Stimulated activated memory B cell treated with anti-CD40 and anti-IgM and Interleukin-4, amounts not matched to agents 10 μg/mL and 1 μg/mL and 100 μg/mL, for 72 hours (primary cell): ENCODE measurements around the gene SMYD3.

ENCODE experiments used
- ATAC-seq: fragments of 150-1000 bp; cut with Tn5 transposase; 2 replicates; pipeline ENCODE4 v1.10.0; 2021
- H3K27ac Mint-ChIP-seq: one replicate; pipeline ENCODE4 v1.8.0; 2022; ENCODE audit warnings: mild to moderate bottlenecking, mixed read lengths
- H3K27me3 Mint-ChIP-seq: one replicate; pipeline ENCODE4 v1.8.0; 2022; ENCODE audit warnings: mixed read lengths
- H3K36me3 Mint-ChIP-seq: one replicate; pipeline ENCODE4 v1.8.0; 2022; ENCODE audit warnings: mixed read lengths
- H3K4me1 Mint-ChIP-seq: one replicate; pipeline ENCODE4 v1.8.0; 2022; ENCODE audit warnings: mixed read lengths
- H3K4me3 Mint-ChIP-seq: one replicate; pipeline ENCODE4 v1.8.0; 2022; ENCODE audit warnings: mild to moderate bottlenecking, moderate library complexity, mixed read lengths
- H3K9me3 Mint-ChIP-seq: one replicate; pipeline ENCODE4 v1.8.0; 2022; ENCODE audit warnings: mixed read lengths

The SMYD3 gene

DNA sequence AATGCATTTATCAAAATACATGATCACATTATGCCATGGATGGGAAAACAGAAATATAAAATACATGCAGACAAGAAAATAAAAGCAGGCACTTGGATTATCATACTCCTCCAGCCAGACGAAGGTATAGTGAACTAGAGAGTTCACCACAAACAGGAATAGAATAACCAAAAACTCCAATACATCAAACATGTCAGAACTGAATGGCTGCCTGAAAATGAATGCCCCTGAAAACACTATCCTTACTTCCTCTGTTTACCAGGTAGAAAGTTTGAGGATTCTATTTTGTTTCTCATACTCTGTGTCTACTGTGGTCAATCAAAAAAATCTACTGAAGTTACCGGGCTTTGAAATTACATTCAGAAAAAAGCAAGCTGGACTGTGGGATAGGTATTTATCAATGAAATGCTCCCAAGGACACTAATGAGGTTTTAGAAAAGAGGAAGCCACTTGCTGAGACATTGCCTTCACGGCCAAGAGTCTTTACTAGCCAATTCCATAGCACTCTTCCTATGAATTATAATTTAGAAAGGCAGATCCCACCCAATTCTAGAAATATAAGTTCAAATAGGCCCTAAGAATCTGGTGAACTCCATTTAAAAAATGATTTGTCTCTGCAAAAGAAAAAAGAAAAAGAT lies 197.7 kb downstream of the SMYD3 start:
- Mint-ChIP-seq H3K27ac (no peak overlapping the region), H3K27me3 (no peaks in the 10 kb centered on the region), H3K9me3 (no peaks in the 10 kb centered on the region), H3K4me3 (no peak overlapping the region), H3K36me3 (peaks cover 38% of the 10 kb centered on the region), H3K4me1 (no peaks in the 10 kb centered on the region)
- ATAC-seq: no peak

GRCh38 chr1:246308533-246309075 lies 198.5 kb downstream of the SMYD3 start:
- Mint-ChIP-seq H3K4me1 (no peaks in the 10 kb centered on the region), H3K36me3 (peaks cover 38% of the 10 kb centered on the region), H3K27ac (no peak overlapping the region), H3K9me3 (no peaks in the 10 kb centered on the region), H3K4me3 (no peak overlapping the region), H3K27me3 (no peaks in the 10 kb centered on the region)
- ATAC-seq: no peak

DNA sequence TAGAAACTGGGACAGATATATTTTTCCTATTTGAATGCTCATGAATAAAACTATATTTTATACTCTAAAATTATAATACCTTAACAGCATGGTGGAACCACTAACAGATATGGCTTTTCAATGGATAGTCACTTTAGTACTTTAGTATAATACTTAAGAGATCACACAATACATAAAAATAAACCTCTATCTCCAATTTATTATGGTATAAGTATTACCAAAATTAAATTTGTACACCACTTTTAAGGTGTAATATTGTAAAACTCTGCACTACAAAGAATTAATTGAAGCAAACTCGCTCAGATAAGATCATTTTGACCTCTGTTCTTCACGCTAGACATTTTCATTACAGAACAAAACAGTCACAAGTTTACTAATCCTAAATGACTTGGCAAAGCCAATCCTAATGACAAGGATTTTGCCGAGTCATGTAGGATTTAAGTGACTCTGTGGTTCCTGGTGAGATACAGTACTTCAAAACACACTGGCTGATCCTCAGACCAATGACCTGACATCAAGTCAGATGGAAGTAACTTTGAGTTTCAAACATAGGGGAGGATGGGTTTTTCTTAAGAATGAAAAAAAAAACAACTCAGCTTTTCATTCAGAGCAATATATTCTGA lies 200.6 kb downstream of the SMYD3 start:
- H3K4me1 Mint-ChIP-seq: no peaks in the 10 kb centered on the region
- H3K27me3 Mint-ChIP-seq: no peaks in the 10 kb centered on the region
- H3K9me3 Mint-ChIP-seq: no peaks in the 10 kb centered on the region
- H3K36me3 Mint-ChIP-seq: peaks cover 20% of the 10 kb centered on the region
- H3K4me3 Mint-ChIP-seq: no peak overlapping the region
- no peak overlapping the region for H3K27ac Mint-ChIP-seq
- ATAC-seq: no peak

GRCh38 chr1:246304484-246305259 lies 202.4 kb downstream of the SMYD3 start:
- Mint-ChIP-seq H3K4me1 (no peaks in the 10 kb centered on the region), H3K9me3 (no peaks in the 10 kb centered on the region), H3K36me3 (peaks cover 13% of the 10 kb centered on the region), H3K4me3 (no peak overlapping the region), H3K27me3 (no peaks in the 10 kb centered on the region), H3K27ac (no peak overlapping the region)
- ATAC-seq: no peak

GRCh38 chr1:246302711-246303317 lies 204.3 kb downstream of the SMYD3 start:
- ATAC-seq: no peak
- H3K27me3 Mint-ChIP-seq: no peaks in the 10 kb centered on the region
- no peaks in the 10 kb centered on the region for H3K9me3 Mint-ChIP-seq
- H3K4me3 Mint-ChIP-seq: no peak overlapping the region
- H3K4me1 Mint-ChIP-seq: no peaks in the 10 kb centered on the region
- peaks cover 13% of the 10 kb centered on the region for H3K36me3 Mint-ChIP-seq
- H3K27ac Mint-ChIP-seq: no peak overlapping the region

GRCh38 chr1:246302251-246302625 lies 204.8 kb downstream of the SMYD3 start:
- H3K4me1 Mint-ChIP-seq: no peaks in the 10 kb centered on the region
- H3K36me3 Mint-ChIP-seq: peaks cover 10% of the 10 kb centered on the region
- H3K4me3 Mint-ChIP-seq: no peak overlapping the region
- no peak for ATAC-seq
- H3K27me3 Mint-ChIP-seq: no peaks in the 10 kb centered on the region
- no peaks in the 10 kb centered on the region for H3K9me3 Mint-ChIP-seq
- H3K27ac Mint-ChIP-seq: no peak overlapping the region

DNA sequence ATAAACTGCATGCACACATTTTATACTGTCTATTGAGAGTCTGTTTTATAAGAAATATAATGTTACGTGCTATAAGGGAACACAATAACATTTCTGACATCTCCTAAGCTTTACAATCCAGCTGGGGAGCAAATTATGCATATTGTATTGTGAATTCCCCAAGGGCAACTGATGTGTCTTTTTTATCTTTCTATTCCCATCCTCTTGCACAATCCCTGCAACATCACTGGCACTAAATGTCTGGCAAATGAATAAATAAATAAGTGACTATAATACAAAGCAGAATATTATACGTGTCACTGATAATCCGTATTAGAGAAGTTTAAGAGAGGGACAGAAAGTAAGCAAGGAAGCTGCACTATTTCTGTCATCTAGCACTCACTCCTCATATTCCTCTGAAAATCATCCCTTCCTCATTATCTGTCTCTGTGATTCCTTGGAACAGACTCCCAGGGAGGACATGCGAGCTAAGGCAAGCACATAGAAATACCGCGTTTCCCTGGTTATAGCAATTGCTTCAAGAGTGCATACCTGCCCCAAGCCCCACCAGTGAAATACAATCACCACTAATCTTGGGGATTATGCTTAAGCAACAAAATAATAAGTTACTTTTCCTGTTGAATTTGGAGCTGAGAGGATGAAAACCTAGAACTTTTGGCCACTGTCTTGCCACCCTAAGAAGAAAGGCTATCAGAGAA lies 205.4 kb downstream of the SMYD3 start:
- no peaks in the 10 kb centered on the region for H3K9me3 Mint-ChIP-seq
- no peak for ATAC-seq
- no peak overlapping the region for H3K4me3 Mint-ChIP-seq
- peaks cover 4% of the 10 kb centered on the region for H3K4me1 Mint-ChIP-seq
- H3K27me3 Mint-ChIP-seq: no peaks in the 10 kb centered on the region
- H3K36me3 Mint-ChIP-seq: peaks cover 14% of the 10 kb centered on the region
- no peak overlapping the region for H3K27ac Mint-ChIP-seq

DNA sequence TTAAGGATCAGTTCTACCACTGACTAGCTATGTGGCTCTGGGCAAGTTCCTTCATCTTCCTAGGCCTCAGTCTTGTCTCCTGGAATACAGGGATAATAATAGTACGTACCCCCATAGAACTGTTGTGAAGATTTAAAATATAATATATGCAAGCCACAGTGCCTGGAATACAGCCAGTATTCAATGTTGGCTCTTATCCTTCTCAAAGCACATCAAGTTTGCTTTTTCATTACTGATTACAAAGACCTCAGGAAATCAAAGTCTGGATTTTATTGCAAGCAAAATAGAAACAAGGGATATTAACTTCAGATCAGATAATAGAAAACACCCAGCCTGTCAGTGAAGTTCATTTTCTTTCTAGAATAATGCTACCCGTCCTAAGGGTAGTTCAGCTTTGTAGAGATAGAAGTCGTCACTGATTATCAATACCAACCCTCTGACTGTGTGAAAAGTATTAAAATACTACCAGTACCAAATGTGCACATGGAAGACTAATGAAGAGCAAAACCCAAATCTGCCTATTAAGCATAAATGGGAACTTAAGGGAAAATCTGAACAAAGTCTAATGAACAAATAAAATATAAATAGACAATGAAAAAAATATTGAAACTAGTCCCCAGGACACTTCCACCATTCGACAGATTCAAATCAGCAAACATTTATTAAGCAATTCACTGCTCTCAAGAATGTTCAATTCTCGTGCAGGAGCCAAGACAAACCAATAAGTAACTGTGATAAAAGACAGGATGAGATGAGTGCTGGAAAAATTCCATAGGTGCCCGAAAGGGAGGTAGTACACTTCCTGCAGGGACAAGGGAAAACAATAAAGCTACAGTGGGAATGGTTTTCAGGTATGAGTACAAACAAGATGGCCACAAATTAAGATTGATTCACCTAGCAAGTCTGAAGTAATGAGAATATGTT lies 206.2 kb downstream of the SMYD3 start:
- Mint-ChIP-seq H3K4me3 (no peak overlapping the region), H3K27ac (no peak overlapping the region), H3K9me3 (no peaks in the 10 kb centered on the region), H3K4me1 (peaks cover 4% of the 10 kb centered on the region), H3K36me3 (peaks cover 19% of the 10 kb centered on the region), H3K27me3 (no peaks in the 10 kb centered on the region)
- ATAC-seq: no peak

DNA sequence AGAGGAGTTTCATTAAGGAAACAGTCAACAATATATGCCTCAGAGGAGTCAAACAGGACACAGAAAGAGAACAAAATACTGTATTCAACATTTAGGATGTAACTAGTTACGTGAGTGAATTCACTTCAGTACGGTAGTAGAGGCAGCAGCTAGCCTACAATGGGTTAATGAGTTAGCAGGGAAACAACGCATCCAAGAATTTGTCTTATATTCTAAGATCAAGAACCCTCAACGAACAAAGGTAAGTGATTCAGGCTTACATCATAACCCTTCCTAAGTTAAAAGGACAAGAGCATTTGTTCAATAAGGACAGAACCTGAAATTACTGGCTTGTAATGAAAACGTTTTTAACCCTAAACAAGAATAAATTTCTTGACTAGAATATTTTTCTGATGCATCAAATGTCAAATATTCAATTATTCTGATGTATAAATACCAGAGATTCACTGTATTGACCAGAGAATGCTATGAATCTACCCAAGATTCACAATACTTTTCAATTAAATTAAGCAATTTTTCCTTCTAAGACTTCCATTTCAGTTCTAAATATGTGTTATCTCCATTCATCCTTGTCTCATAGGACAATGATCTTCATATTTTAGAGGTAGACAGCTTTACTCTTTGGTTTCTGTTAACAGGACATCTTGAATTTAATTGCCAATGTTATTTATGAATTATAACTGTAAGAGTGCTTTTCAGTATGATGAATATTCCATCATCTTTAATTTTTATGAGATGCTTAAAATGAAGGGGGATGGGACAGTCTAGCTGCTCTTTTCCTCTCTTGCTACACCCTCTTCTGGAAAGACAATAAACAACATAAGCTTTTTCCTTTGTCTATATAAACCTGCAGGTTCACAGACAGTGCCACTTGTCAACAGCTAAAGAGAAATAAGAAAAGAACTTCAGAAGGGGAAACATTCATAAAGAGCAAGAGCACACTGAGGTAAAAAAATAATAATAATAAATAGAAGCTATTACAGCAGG lies 209.5 kb downstream of the SMYD3 start:
- Mint-ChIP-seq H3K36me3 (peaks cover 34% of the 10 kb centered on the region), H3K4me1 (peaks cover 4% of the 10 kb centered on the region), H3K4me3 (no peak overlapping the region), H3K27me3 (no peaks in the 10 kb centered on the region), H3K9me3 (no peaks in the 10 kb centered on the region), H3K27ac (no peak overlapping the region)
- ATAC-seq: no peak

- Mint-ChIP-seq H3K4me3 (no peak overlapping the region), H3K27me3 (no peaks in the 10 kb centered on the region), H3K36me3 (peaks cover 34% of the 10 kb centered on the region), H3K27ac (no peak overlapping the region), H3K9me3 (no peaks in the 10 kb centered on the region), H3K4me1 (peaks cover 4% of the 10 kb centered on the region)
- ATAC-seq: no peak
Measured at GRCh38 chr1:246295968-246296367, 211.1 kb downstream of the SMYD3 start.

DNA sequence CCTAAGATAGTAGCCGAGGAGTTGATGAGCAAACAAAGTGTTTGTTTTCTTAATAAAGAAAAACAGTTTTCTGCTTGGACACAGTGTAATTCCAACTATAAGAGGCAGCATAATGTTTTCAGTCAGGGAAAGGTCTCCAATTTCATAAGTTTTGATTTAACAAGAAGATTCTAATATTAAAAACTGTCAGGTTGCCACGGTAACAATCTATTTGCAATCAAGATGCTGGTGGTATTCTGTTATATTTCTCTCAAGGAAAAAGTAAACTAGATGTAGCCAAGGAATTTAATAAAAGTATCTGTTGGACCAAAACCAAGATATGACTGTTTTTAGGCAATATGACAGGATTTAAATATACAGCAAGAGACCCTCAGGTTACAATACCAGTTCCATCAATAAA lies 211.7 kb downstream of the SMYD3 start:
- H3K27me3 Mint-ChIP-seq: no peaks in the 10 kb centered on the region
- H3K27ac Mint-ChIP-seq: no peak overlapping the region
- H3K4me3 Mint-ChIP-seq: no peak overlapping the region
- no peak for ATAC-seq
- H3K9me3 Mint-ChIP-seq: no peaks in the 10 kb centered on the region
- H3K4me1 Mint-ChIP-seq: peaks cover 4% of the 10 kb centered on the region
- peaks cover 34% of the 10 kb centered on the region for H3K36me3 Mint-ChIP-seq

DNA sequence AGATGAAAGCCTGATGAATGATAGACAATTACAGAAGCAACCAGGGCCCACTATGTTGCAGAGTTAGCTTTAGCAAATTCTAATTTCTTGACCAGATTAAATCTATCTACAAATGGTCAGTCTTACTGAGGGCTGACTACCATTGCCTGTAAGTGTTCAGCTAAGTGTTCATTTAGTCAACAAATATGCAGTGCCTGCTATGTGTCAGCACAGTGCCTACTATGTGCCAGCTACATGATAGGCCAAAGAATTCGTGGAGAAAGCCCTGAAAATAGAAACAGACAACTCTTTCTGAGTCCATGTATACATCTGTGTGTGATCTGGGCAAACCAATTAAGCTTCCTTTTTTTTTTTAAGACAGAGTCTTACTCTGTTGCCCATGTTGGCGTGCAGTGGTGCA lies 212.8 kb downstream of the SMYD3 start:
- Mint-ChIP-seq H3K4me3 (no peak overlapping the region), H3K27me3 (no peaks in the 10 kb centered on the region), H3K27ac (no peak overlapping the region), H3K9me3 (no peaks in the 10 kb centered on the region), H3K36me3 (peaks cover 29% of the 10 kb centered on the region), H3K4me1 (peaks cover 4% of the 10 kb centered on the region)
- ATAC-seq: no peak

- Mint-ChIP-seq H3K36me3 (peaks cover 28% of the 10 kb centered on the region), H3K27ac (no peak overlapping the region), H3K27me3 (no peaks in the 10 kb centered on the region), H3K4me1 (peaks cover 4% of the 10 kb centered on the region), H3K9me3 (no peaks in the 10 kb centered on the region), H3K4me3 (no peak overlapping the region)
- no peak for ATAC-seq
Measured at GRCh38 chr1:246293366-246294121, 213.5 kb downstream of the SMYD3 start.
